A549 (cell line): ENCODE data around the gene KDM8. TPM values are rescaled to one million over a fixed set of nuclear protein-coding genes. Genes with fewer than 3 reads are reported as not detected.

Source experiments
- ATAC-seq, 2 experiments: fragments of 200-7000 bp in 1 of 2; fragments of >200 bp in 1 of 2; cut with Nextera tagmentation in 1 of 2; cut with Tn5 transposase in 1 of 2; 3 replicates each; pipeline versions ENCODE4 v1.8.0 to v1.9.1; 2018 to 2020; ENCODE audit warnings: mild to moderate bottlenecking in 1 of 2, moderate library complexity in 1 of 2
- CTCF ChIA-PET: fragments of 300-600 bp; sonication (Branson Sonifier 250); formaldehyde crosslinking; extraction: SDS; loops from one replicate; lab custom pipeline; 2021; ENCODE audit warnings: antibody characterized with exemption, inconsistent platforms; lab: Yijun Ruan, JAX
- POLR2A ChIA-PET: fragments of 350-600 bp; formaldehyde crosslinking; extraction: SDS; loops from one replicate; lab custom pipeline; 2021; ENCODE audit warnings: antibody characterized with exemption, inconsistent platforms; lab: Yijun Ruan, JAX
- DNase-seq, 2 experiments: peaks; one replicate each; pipeline versions ENCODE4 v3.0.0 to v3.0.0-alpha.2; 2011 to 2016; ENCODE audit warnings: low read depth in 1 of 2, low spot score in 1 of 2
- FAIRE-seq: peaks from 2 replicates; lab custom pipeline; 2011; peaks lifted over from hg19 to GRCh38; lab: Jason Lieb, UNC
- H3K27ac ChIP-seq, 2 experiments: fragments of >200 bp; sonication (Bioruptor Twin); formaldehyde crosslinking; 3 replicates each; pipeline ENCODE4 v1.5.1; 2016 to 2017
- H3K4me1 ChIP-seq: fragments of >200 bp; sonication (Bioruptor Twin); formaldehyde crosslinking; 3 replicates; pipeline ENCODE4 v1.6.1; 2016
- H3K4me2 ChIP-seq: fragments of >200 bp; sonication (Bioruptor Twin); formaldehyde crosslinking; 3 replicates; pipeline ENCODE4 v1.6.1; 2016
- H3K4me3 ChIP-seq: fragments of >200 bp; sonication (Bioruptor Twin); formaldehyde crosslinking; 3 replicates; pipeline ENCODE4 v1.5.1; 2016
- H3K9me3 ChIP-seq: fragments of >200 bp; sonication (Bioruptor Twin); formaldehyde crosslinking; 3 replicates; pipeline ENCODE4 v1.6.1; 2016
- CHD4 ChIP-seq: fragments of 200-600 bp; sonication (generic); IDR thresholded peaks from 2 replicates; pipeline ENCODE4 v1.6.1; 2016; ENCODE audit warnings: antibody characterized with exemption, mild to moderate bottlenecking, borderline replicate concordance
- ESRRA ChIP-seq: fragments of 150-350 bp; IDR thresholded peaks from 2 replicates; pipeline ENCODE4 v1.6.1; 2014; ENCODE audit warnings: mild to moderate bottlenecking, low read length, borderline replicate concordance
- FOSL2 ChIP-seq, 2 experiments: fragments of 450-650 bp in 1 of 2; fragments of >200 bp in 1 of 2; sonication (Bioruptor Twin) in 1 of 2; formaldehyde crosslinking; IDR thresholded peaks; 2 replicates each; pipeline versions ENCODE4 v1.5.0 to v1.6.1; 2016 to 2020; ENCODE audit warnings: mild to moderate bottlenecking in 1 of 2, moderate library complexity in 1 of 2
- GATA3 ChIP-seq: IDR thresholded peaks from 2 replicates; pipeline ENCODE4 v1.6.1; 2012; ENCODE audit warnings: borderline replicate concordance
- HEYL ChIP-seq: fragments of 250-450 bp; sonication (Bioruptor Pico); IDR thresholded peaks from 2 replicates; pipeline ENCODE4 v1.8.0; 2021; ENCODE audit warnings: mild to moderate bottlenecking, moderate library complexity
- HOXB5 ChIP-seq: fragments of 250-450 bp; sonication (Bioruptor Pico); IDR thresholded peaks from 2 replicates; pipeline ENCODE4 v1.5.0; 2020; ENCODE audit warnings: mild to moderate bottlenecking, moderate library complexity
- KDM5A ChIP-seq: fragments of 200-600 bp; sonication (generic); IDR thresholded peaks from 2 replicates; pipeline ENCODE4 v1.6.1; 2016; ENCODE audit warnings: antibody characterized with exemption, mild to moderate bottlenecking
- RARB ChIP-seq: fragments of 250-450 bp; sonication (Bioruptor Pico); IDR thresholded peaks from 2 replicates; pipeline ENCODE4 v1.8.0; 2021; ENCODE audit warnings: mild to moderate bottlenecking, moderate library complexity
- RCOR1 ChIP-seq: fragments of 150-350 bp; IDR thresholded peaks from 2 replicates; pipeline ENCODE4 v1.6.1; 2014; ENCODE audit warnings: antibody characterized with exemption, low read length, low read depth
- SMC3 ChIP-seq: fragments of >200 bp; sonication (Bioruptor Twin); formaldehyde crosslinking; IDR thresholded peaks from 3 replicates; pipeline ENCODE4 v1.6.1; 2018; ENCODE audit warnings: inconsistent platforms
- TFCP2L1 ChIP-seq: fragments of 250-450 bp; sonication (Bioruptor Pico); IDR thresholded peaks from 2 replicates; pipeline ENCODE4 v1.5.0; 2021; ENCODE audit warnings: mild to moderate bottlenecking
- TP53 ChIP-seq: fragments of 250-450 bp; sonication (Bioruptor Pico); IDR thresholded peaks from 2 replicates; pipeline ENCODE4 v1.5.0; 2021; ENCODE audit warnings: mild to moderate bottlenecking, moderate library complexity
- ZC3H11A ChIP-seq: fragments of 450-650 bp; IDR thresholded peaks from 2 replicates; pipeline ENCODE4 v1.6.1; 2014; ENCODE audit warnings: antibody characterized with exemption, mild to moderate bottlenecking
- WGBS: methylation state at CpG from one replicate; pipeline ENCODE4 v1.1.6; 2017; ENCODE audit errors: missing lambda C conversion rate; 5-methylcytosine and 5-hydroxymethylcytosine counted together
- polyA plus RNA-seq, 4 experiments: library from polyadenylated mRNA; depleted of rRNA in 3 of 4; stranded (reverse); fragments of >200 nt; fragmentation: RNase III in 1 of 4; extraction: RNeasy Plus Mini Kit Qiagen cat#74134 plus additional on column Dnase treatment in 1 of 4; gene quantifications; 2 replicates in 3 of 4; 3 replicates in 1 of 4; pipeline ENCODE4 v1.2.3, GENCODE V29; 2011 to 2017
- TF ChIP-seq, protein P1 (sequence below): fragments of 200-600 bp; sonication (generic); IDR thresholded peaks from 2 replicates; pipeline ENCODE4 v1.6.1; 2016; ENCODE audit warnings: antibody characterized with exemption, mild to moderate bottlenecking, moderate library complexity
- TF ChIP-seq, protein P2 (sequence below): fragments of 450-650 bp; IDR thresholded peaks from 2 replicates; pipeline ENCODE4 v1.6.1; 2014; ENCODE audit warnings: antibody characterized with exemption
- TF ChIP-seq, protein P3 (sequence below): fragments of 250-450 bp; sonication (Bioruptor Pico); IDR thresholded peaks from 2 replicates; pipeline ENCODE4 v1.5.0; 2020; ENCODE audit warnings: low read depth, mild to moderate bottlenecking, moderate library complexity

The KDM8 gene
- polyA plus RNA-seq, 2 of the 4 experiments (the other 2 are of a cell fraction) = 1.6 to 2.3 TPM

DNA sequence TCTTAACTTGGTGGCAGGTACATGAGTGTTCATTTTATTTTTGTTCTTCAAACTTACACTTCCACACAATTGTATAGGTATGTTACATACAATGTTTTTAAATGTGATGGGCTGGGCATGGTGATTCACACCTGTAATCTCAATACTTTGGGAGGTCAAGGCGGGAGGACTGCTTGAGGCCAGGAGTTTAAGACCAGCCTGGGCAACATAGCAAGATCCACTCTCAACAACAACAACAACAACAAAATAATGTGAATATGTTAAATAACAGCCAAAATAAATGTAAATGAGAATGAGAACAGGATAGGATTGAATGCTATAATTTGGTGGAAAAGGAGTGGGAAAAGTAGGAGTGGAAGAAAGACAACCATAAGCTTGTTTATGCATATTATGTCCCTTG lies 62.7 kb downstream of the KDM8 start:
- no peak for DNase-seq
- Histone ChIP-seq H3K4me2 (no peak overlapping the region), H3K27ac (no peak overlapping the region), H3K9me3 (no peaks in the 10 kb centered on the region), H3K4me1 (peaks cover 21% of the 10 kb centered on the region), H3K4me3 (no peak overlapping the region)
- FAIRE-seq = no peak
- ATAC-seq = no peak
- WGBS = 92% methylated on average over 1 of the region's 1 CpG
- ChIA-PET CTCF (interaction anchor here (1.0 kb wide), 1 partner anchor 30 kb away, joined by 3 read pairs; no protein-coding TSS in a partner anchor), POLR2A (no interaction called here)
- no peak for TF ChIP-seq KDM5A
- TF ChIP-seq RARB (CRISPR knock-in tag) = no peak
- no peak for TF ChIP-seq HOXB5 (CRISPR knock-in tag)
- no peak for TF ChIP-seq GATA3

DNA sequence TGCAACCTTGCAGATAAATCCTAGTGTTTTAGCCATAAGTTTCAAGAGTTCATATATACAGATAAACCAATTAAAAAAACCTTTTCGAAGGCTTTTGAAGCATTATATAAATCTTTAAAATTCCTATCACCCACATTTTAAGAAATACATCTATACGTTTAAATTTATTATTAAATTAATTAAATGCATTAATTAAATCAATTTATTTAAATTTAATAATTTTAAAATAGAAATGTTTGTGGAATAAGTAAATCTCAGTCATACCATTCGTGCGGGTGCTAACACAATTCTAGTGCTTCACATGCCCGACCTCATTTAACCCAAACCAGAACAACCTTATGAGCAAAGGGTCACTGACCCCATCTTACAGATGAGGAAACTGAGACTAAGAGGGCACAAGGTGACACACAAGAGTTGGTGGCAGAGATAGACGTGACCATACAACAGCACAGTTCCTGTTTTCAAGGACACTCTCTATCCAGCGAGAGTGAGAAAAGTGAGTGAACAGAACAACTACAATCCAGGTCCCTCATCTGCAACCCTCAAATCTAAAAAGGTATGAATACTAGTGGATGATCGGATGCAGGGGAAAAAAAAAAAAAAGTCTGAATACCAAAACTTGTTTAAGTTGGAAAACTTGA lies 63.8 kb downstream of the KDM8 start:
- TF ChIP-seq HEYL (CRISPR knock-in tag) (no peak), FOSL2 (IDR thresholded peaks at IDR 0.05) (no peak), FOSL2 (CRISPR knock-in tag; IDR thresholded peaks at IDR 0.05) (no peak), SMC3 (no peak), ZC3H11A (no peak), RCOR1 (no peak), TFCP2L1 (CRISPR knock-in tag) (no peak), CHD4 (no peak), TP53 (CRISPR knock-in tag) (no peak), ESRRA (no peak)
- TF ChIP-seq, protein P1, sequence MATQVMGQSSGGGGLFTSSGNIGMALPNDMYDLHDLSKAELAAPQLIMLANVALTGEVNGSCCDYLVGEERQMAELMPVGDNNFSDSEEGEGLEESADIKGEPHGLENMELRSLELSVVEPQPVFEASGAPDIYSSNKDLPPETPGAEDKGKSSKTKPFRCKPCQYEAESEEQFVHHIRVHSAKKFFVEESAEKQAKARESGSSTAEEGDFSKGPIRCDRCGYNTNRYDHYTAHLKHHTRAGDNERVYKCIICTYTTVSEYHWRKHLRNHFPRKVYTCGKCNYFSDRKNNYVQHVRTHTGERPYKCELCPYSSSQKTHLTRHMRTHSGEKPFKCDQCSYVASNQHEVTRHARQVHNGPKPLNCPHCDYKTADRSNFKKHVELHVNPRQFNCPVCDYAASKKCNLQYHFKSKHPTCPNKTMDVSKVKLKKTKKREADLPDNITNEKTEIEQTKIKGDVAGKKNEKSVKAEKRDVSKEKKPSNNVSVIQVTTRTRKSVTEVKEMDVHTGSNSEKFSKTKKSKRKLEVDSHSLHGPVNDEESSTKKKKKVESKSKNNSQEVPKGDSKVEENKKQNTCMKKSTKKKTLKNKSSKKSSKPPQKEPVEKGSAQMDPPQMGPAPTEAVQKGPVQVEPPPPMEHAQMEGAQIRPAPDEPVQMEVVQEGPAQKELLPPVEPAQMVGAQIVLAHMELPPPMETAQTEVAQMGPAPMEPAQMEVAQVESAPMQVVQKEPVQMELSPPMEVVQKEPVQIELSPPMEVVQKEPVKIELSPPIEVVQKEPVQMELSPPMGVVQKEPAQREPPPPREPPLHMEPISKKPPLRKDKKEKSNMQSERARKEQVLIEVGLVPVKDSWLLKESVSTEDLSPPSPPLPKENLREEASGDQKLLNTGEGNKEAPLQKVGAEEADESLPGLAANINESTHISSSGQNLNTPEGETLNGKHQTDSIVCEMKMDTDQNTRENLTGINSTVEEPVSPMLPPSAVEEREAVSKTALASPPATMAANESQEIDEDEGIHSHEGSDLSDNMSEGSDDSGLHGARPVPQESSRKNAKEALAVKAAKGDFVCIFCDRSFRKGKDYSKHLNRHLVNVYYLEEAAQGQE = no peak
- TF ChIP-seq, protein P2, sequence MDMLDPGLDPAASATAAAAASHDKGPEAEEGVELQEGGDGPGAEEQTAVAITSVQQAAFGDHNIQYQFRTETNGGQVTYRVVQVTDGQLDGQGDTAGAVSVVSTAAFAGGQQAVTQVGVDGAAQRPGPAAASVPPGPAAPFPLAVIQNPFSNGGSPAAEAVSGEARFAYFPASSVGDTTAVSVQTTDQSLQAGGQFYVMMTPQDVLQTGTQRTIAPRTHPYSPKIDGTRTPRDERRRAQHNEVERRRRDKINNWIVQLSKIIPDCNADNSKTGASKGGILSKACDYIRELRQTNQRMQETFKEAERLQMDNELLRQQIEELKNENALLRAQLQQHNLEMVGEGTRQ = no peak
- TF ChIP-seq, protein P3, sequence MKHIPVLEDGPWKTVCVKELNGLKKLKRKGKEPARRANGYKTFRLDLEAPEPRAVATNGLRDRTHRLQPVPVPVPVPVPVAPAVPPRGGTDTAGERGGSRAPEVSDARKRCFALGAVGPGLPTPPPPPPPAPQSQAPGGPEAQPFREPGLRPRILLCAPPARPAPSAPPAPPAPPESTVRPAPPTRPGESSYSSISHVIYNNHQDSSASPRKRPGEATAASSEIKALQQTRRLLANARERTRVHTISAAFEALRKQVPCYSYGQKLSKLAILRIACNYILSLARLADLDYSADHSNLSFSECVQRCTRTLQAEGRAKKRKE (CRISPR knock-in tag) = no peak
- Histone ChIP-seq H3K4me1 (peaks cover 26% of the 10 kb centered on the region), H3K9me3 (no peaks in the 10 kb centered on the region), H3K4me2 (peak overlapping the region; percentile 90), H3K27ac (no peak overlapping the region), H3K4me3 (no peak overlapping the region)
- ATAC-seq (no peak), DNase-seq (no peak), FAIRE-seq (no peak)
- WGBS = 85% methylated on average over 8 of the region's 8 CpGs
- ChIA-PET POLR2A (no interaction called here), CTCF (no interaction called here)
